ENCODE data around the gene KRTAP20-4.

Gene KRTAP20-4

DNA sequence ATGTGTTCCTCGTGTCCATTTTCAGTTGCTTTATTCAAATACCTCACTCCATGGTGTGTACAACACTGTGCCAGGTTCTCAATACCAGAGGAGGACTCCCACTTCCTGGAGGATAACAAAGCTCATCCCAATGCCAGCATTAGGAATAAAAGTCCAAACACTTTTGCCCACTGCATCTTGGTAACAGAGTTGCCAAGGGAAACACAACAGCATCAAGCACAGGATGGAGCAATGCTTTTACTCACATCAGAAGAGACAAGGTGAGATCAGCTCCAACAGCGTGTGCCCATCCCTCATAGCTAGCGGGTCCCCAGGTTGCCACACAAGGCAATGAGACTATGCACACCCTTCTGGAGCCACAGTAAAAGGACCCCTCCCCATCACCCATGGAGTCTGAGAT is 2.9 kb downstream of the KRTAP20-4 start:
- Histone ChIP-seq H3K36me3 (ENCODE audit: low read depth) (no peaks in the 10 kb centered on the region), H3K27ac (ENCODE audit: poor library complexity, severe bottlenecking) (no peak overlapping the region), H3K4me3 (ENCODE audit: severe bottlenecking) (no peak overlapping the region), H3K27me3 (ENCODE audit: insufficient read depth, poor library complexity, severe bottlenecking) (no peaks in the 10 kb centered on the region), H3K9me3 (ENCODE audit: severe bottlenecking) (no peaks in the 10 kb centered on the region), H3K4me1 (ENCODE audit: insufficient read depth, poor library complexity, severe bottlenecking) (peaks cover 23% of the 10 kb centered on the region)
- ATAC-seq (ENCODE audit: low read depth) (no peak), DNase-seq (ENCODE audit: low spot score) (no peak)
- TF ChIP-seq, protein P1, sequence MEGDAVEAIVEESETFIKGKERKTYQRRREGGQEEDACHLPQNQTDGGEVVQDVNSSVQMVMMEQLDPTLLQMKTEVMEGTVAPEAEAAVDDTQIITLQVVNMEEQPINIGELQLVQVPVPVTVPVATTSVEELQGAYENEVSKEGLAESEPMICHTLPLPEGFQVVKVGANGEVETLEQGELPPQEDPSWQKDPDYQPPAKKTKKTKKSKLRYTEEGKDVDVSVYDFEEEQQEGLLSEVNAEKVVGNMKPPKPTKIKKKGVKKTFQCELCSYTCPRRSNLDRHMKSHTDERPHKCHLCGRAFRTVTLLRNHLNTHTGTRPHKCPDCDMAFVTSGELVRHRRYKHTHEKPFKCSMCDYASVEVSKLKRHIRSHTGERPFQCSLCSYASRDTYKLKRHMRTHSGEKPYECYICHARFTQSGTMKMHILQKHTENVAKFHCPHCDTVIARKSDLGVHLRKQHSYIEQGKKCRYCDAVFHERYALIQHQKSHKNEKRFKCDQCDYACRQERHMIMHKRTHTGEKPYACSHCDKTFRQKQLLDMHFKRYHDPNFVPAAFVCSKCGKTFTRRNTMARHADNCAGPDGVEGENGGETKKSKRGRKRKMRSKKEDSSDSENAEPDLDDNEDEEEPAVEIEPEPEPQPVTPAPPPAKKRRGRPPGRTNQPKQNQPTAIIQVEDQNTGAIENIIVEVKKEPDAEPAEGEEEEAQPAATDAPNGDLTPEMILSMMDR (IDR thresholded peaks at IDR 0.05; ENCODE audit: poor library complexity, severe bottlenecking), result no peak

DNA sequence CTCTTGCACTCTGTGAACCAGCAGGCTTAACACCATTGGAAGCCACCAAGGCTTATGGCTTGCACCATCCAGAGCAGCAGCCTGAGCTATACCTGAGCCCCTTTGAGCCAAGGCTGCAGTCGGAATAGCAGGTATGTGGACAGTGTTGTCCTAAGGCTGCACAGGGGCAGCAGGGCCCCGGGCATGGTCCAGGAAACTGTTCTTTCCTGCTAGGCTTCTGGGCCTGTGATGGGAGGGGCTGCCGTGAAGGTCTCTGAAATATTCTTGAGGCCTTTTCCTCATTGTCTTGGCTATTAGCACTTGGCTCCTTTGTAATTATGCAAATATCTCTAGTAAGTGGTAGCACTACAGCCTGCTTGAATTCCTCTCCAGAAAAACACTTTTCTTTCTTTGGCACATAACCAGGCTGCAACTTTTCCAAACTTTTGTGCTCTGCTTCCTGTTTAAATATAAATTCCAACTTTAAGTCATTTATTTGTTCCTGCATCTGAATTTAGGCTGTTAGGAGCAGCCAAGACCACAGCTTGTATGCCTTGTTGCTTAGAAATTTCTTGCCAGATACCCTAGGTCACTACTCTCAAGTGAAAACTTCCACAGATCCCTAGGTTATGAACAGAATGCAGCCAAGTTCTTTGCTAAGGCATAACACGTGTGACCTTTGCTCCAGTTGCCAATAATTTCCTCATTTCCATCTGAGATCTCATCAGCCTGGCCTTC is 5.2 kb downstream of the KRTAP20-4 start:
- no peaks in the 10 kb centered on the region for H3K27me3 ChIP-seq (ENCODE audit: insufficient read depth, poor library complexity, severe bottlenecking)
- ATAC-seq (ENCODE audit: low read depth), result no peak

DNA sequence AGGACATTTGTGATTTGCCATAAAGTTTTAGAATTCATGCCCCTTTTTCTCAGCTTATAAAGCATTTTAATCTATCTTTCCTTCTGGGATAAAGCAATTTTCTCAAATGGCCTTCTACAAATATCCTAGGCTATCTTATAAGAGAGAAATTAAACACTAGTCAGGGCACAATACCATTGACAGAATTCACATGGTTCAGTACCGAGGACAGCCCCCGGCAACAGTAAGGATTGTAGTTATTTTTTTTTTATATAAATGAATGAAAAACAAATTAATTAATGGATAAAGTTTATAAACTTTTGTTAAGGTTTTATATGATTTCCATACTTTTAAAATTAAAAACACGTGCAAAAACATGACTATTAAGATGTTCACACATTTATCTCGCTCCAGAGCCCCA is 7.7 kb downstream of the KRTAP20-4 start:
- TF ChIP-seq, protein P1 (IDR thresholded peaks at IDR 0.05; ENCODE audit: poor library complexity, severe bottlenecking), result no peak
- Histone ChIP-seq H3K9me3 (ENCODE audit: severe bottlenecking) (no peaks in the 10 kb centered on the region), H3K4me3 (ENCODE audit: severe bottlenecking) (no peak overlapping the region), H3K36me3 (ENCODE audit: low read depth) (no peaks in the 10 kb centered on the region), H3K4me1 (ENCODE audit: insufficient read depth, poor library complexity, severe bottlenecking) (no peaks in the 10 kb centered on the region), H3K27me3 (ENCODE audit: insufficient read depth, poor library complexity, severe bottlenecking) (no peaks in the 10 kb centered on the region), H3K27ac (ENCODE audit: poor library complexity, severe bottlenecking) (no peak overlapping the region)
- DNase-seq (ENCODE audit: low spot score) (no peak), ATAC-seq (ENCODE audit: low read depth) (no peak)

More for the DNA sequence above, 5.2 kb downstream of the KRTAP20-4 start:
- Histone ChIP-seq H3K36me3 (ENCODE audit: low read depth) (no peaks in the 10 kb centered on the region), H3K4me3 (ENCODE audit: severe bottlenecking) (no peak overlapping the region), H3K27ac (ENCODE audit: poor library complexity, severe bottlenecking) (no peak overlapping the region), H3K4me1 (ENCODE audit: insufficient read depth, poor library complexity, severe bottlenecking) (peaks cover 13% of the 10 kb centered on the region), H3K9me3 (ENCODE audit: severe bottlenecking) (no peaks in the 10 kb centered on the region)
- DNase-seq (ENCODE audit: low spot score), result no peak
- TF ChIP-seq, protein P1 (IDR thresholded peaks at IDR 0.05; ENCODE audit: poor library complexity, severe bottlenecking), result no peak

DNA sequence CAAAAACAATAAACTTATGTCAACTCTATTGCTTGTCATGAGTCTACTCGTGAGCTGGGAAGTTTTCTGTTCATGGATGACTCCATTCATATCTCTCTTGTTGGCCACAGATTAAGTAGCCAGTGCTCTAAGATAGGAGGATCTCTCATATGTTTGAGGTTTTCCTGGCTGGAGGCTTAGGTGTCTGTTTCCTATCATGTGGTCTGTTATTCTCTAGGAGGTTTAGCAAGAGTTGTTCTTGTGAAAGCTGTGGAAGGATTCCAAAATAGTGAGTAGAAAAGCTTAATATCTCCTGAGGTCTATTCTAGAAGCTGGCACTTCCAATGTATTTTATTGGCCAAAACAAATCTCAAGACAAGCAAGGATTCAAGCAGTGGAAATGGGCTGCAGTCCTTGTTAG is 8.8 kb downstream of the KRTAP20-4 start:
- Histone ChIP-seq H3K9me3 (ENCODE audit: severe bottlenecking) (no peaks in the 10 kb centered on the region), H3K4me1 (ENCODE audit: insufficient read depth, poor library complexity, severe bottlenecking) (no peaks in the 10 kb centered on the region), H3K4me3 (ENCODE audit: severe bottlenecking) (no peak overlapping the region), H3K27me3 (ENCODE audit: insufficient read depth, poor library complexity, severe bottlenecking) (no peaks in the 10 kb centered on the region), H3K27ac (ENCODE audit: poor library complexity, severe bottlenecking) (no peak overlapping the region), H3K36me3 (ENCODE audit: low read depth) (no peaks in the 10 kb centered on the region)
- ATAC-seq (ENCODE audit: low read depth), result no peak
- DNase-seq (ENCODE audit: low spot score), result no peak
- TF ChIP-seq, protein P1 (IDR thresholded peaks at IDR 0.05; ENCODE audit: poor library complexity, severe bottlenecking), result no peak

DNA sequence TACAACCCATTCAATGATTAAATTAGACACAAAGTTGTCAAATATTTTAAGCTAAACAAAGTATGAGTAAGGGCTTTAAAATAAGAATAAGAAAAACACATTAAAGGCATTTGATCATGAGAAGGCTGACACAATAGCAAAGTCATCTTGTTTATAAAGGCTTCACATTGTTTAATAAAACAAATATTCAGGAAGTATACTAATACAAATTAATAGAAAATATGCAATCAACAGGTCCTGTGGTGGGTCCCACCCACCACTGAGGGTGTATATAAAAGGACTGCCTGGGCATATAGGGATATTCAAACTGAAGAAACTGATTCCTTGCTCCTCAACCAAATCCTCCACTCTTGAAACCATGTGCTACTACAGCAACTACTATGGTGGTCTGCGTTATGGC is 14.5 kb downstream of the KRTAP20-4 start, which contains the start of gene KRTAP20-2:
TSS of gene KRTAP20-2 (plus strand) at position 301 of the 400 bp plus-strand sequence. CDS start at position 359, 58 bp downstream.
- ATAC-seq (ENCODE audit: low read depth) (no peak), DNase-seq (ENCODE audit: low spot score) (no peak)
- no peak within 1 kb of the TSS for H3K27ac ChIP-seq (ENCODE audit: poor library complexity, severe bottlenecking)
- TF ChIP-seq, protein P1 (IDR thresholded peaks at IDR 0.05; ENCODE audit: poor library complexity, severe bottlenecking), result no peak
- H3K4me1 ChIP-seq (ENCODE audit: insufficient read depth, poor library complexity, severe bottlenecking), result no peaks in the 10 kb centered on the region
- H3K9me3 ChIP-seq (ENCODE audit: severe bottlenecking), result no peaks in the 10 kb centered on the region
- H3K27me3 ChIP-seq (ENCODE audit: insufficient read depth, poor library complexity, severe bottlenecking), result no peaks in the 10 kb centered on the region
- H3K4me3 ChIP-seq (ENCODE audit: severe bottlenecking), result no peak within 1 kb of the TSS
- H3K36me3 ChIP-seq (ENCODE audit: low read depth), result no peaks in the 10 kb centered on the region
